ENCODE data around the gene SRRM4. TPM values are rescaled to one million over a fixed set of nuclear protein-coding genes. Genes with fewer than 3 reads are reported as not detected.

SRRM4 gene
- total RNA-seq, 1 experiment from 2014 or later, result 1.4 TPM

DNA sequence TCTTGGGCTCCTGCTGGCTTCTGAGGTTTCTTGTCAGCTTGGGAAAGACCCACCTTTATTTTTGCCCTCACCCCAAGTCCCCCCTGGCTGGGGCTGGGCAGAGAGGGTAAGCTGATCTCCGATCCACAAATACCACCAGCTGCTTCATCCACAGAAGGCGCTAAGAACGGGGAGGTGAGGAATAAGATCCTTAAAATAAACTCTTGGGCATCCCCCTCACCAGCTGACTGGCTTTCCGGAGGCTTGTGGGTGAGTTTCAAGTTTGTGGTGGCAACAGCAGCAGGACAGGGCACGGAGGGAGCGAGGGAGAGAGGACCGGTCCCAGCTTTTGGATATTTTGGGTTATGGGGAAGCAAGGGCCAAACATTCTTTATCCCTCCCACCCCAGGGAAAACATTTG is 176.6 kb downstream of the SRRM4 start:
- no peak overlapping the region for H3K23ac ChIP-seq (ENCODE audit: insufficient read length, low read depth, low read length)
- H3K9ac ChIP-seq (ENCODE audit: extremely low read depth, insufficient read length, low read length), result no peak overlapping the region
- peaks cover 3% of the 10 kb centered on the region for H3K27me3 Mint-ChIP-seq (ENCODE audit: low read depth)
- peaks cover 4% of the 10 kb centered on the region; the same call in 1 of the 2 replicates for H3K4me1 ChIP-seq (ENCODE audit: insufficient read depth, low read length)
- no peak overlapping the region for H3K4me2 ChIP-seq (ENCODE audit: insufficient read depth, insufficient read length, low read length)
- no peak overlapping the region for H3T11ph ChIP-seq (ENCODE audit: low read length)
- no peak overlapping the region for H3K4me3 Mint-ChIP-seq
- H2AK5ac ChIP-seq (ENCODE audit: insufficient read length, low read length), result no peak overlapping the region
- H3K9me3 Mint-ChIP-seq, result no peaks in the 10 kb centered on the region; a peak in 1 of 5 replicates
- no peaks in the 10 kb centered on the region for H3K79me1 ChIP-seq (ENCODE audit: insufficient read depth, low read depth, low read length, poor library complexity, severe bottlenecking)
- peaks cover 13 to 26% of the 10 kb centered on the region in 2 experiments for H3K4me1 Mint-ChIP-seq
- H2BK20ac ChIP-seq (ENCODE audit: low read depth, low read length, poor library complexity, severe bottlenecking), result no peak overlapping the region
- no peak overlapping the region for H2BK120ac ChIP-seq (ENCODE audit: low read depth, low read length, poor library complexity, severe bottlenecking)
- no peak overlapping the region for H3K4ac ChIP-seq (ENCODE audit: low read depth, low read length)
- H2AFZ ChIP-seq (ENCODE audit: low read length), result no peak overlapping the region
- no peak overlapping the region for H4K91ac ChIP-seq (ENCODE audit: insufficient read length, low read depth, low read length)
- H3K27ac ChIP-seq (ENCODE audit: insufficient read length, low read depth, low read length), result no peak overlapping the region
- H2BK5ac ChIP-seq (ENCODE audit: insufficient read length, low read length), result no peak overlapping the region
- no peaks in the 10 kb centered on the region for H3K79me2 ChIP-seq (ENCODE audit: insufficient read depth, low read length)
- no peak overlapping the region for H3K18ac ChIP-seq (ENCODE audit: insufficient read length, low read depth, low read length)
- H4K20me1 ChIP-seq (ENCODE audit: control insufficient read depth, insufficient read depth, insufficient read length), result no peaks in the 10 kb centered on the region
- no peak overlapping the region for H3K14ac ChIP-seq (ENCODE audit: insufficient read depth, low read length)
- WGBS (ENCODE audit: extremely low coverage, insufficient read length, low lambda C conversion rate), result no CpG with 5 or more reads among the region's 7 CpGs
- H2BK12ac ChIP-seq (ENCODE audit: insufficient read length, low read depth, low read length), result no peak overlapping the region
- no peak for DNase-seq
- H2BK15ac ChIP-seq (ENCODE audit: low read depth, low read length), result no peak overlapping the region
- no peak overlapping the region for H3K27ac Mint-ChIP-seq
- H3K27me3 ChIP-seq (ENCODE audit: insufficient read depth, low read length), result no peaks in the 10 kb centered on the region
- no peak overlapping the region for H3K56ac ChIP-seq (ENCODE audit: insufficient read length, low read depth, low read length)
- no peaks in the 10 kb centered on the region for H3K9me3 ChIP-seq (ENCODE audit: control insufficient read depth, low read depth, low read length)
- no peak for TF ChIP-seq CTCF (conservative IDR thresholded peaks at IDR 0.05)
- no peak overlapping the region for H4K8ac ChIP-seq (replicated peaks; ENCODE audit: insufficient read length, low read depth, low read length)
- H4K5ac ChIP-seq (ENCODE audit: insufficient read length, low read depth, low read length), result no peak overlapping the region
- H3K36me3 Mint-ChIP-seq (ENCODE audit: insufficient read depth in 1 of 3, low read depth in 3 of 3), result peaks cover 7 to 10% (median 7%) of the 10 kb centered on the region in 3 experiments; a peak in 3 of 7 replicates
- H3K23me2 ChIP-seq (ENCODE audit: insufficient read length, low read depth, low read length, poor library complexity, severe bottlenecking), result peaks cover 13% of the 10 kb centered on the region

All from H9 (cell line).